Measurements from ENCODE around the gene MSANTD3. TPM values are rescaled to one million over a fixed set of nuclear protein-coding genes. Genes with fewer than 3 reads are reported as not detected.
"Not testable (repeated sequence)": the region's sequence is repeated elsewhere in the genome, so short reads cannot be mapped to it uniquely, and the experiment has no call there.

Gene MSANTD3, protein sequence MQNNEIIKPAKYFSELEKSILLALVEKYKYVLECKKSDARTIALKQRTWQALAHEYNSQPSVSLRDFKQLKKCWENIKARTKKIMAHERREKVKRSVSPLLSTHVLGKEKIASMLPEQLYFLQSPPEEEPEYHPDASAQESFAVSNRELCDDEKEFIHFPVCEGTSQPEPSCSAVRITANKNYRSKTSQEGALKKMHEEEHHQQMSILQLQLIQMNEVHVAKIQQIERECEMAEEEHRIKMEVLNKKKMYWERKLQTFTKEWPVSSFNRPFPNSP
- 20.2 TPM for total RNA-seq
- long read RNA-seq, transcript MSANTD3-203 (3 exons, 1,362 nt), result major isoform, 28 of 38 reads
- long read RNA-seq, partial matches to known transcripts, result 4 of 38 reads
- long read RNA-seq, other reads (novel, unspliced or antisense), result 3 of 38 reads

DNA sequence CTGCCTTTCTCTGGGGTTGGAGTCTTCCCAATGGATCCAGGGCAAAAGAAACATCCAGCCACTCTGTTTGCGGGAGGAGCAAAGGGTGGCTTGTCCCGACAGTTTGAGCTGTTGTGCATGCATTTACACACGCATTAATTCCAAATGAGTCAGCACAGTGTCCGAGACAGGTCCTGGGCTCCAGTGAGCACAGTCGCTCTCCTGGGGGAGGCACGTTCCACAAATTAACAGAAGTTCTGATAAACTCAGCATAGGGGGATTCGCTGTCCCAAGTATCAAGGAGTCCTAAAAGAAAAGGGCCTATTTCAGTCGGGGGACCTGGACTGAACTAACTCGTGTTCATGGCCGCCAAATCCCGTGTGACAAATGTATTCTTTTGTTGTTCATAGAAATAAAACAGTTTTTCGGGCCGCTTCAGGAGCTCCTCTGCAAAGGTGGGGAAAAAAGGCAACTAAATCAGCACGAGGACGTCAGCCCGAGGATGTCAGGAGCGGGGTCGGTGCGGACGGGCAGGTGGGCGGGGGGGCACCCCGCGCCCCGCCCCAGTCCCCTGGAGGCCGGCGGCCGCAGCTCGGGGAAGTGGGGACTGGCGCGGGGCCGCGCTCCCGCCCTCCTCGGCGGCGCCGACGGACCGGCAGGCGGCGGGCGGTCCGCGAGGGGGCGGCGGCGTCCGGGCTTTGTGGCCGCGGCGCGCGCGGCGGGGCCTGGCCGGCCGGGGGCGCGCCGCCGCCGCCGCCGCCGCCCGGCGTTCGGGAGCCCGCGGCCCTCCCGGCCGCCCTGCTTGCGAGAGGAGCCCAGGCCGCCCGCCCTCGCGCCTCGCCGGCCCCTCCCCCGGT is at the start of gene MSANTD3:
MSANTD3 (plus strand) TSS at position 614 of the 836 bp plus-strand sequence. CDS start 14,796 bp downstream, outside the sequence.
- intact Hi-C loops (cut with DNase I), result no loop called here
- Histone ChIP-seq H3K36me3 (no peaks in the 10 kb centered on the region), H3K27ac (peak within 1 kb of the TSS; percentile 86), H3K27me3 (ENCODE audit: low read depth) (no peaks in the 10 kb centered on the region), H3K4me1 (peaks cover 28% of the 10 kb centered on the region), H3K4me3 (peak within 1 kb of the TSS; percentile 77), H3K9me3 (no peaks in the 10 kb centered on the region)
- DNase-seq (peak; percentile 76), ATAC-seq (peak; percentile 91 to 92)
- TF ChIP-seq, protein P1, sequence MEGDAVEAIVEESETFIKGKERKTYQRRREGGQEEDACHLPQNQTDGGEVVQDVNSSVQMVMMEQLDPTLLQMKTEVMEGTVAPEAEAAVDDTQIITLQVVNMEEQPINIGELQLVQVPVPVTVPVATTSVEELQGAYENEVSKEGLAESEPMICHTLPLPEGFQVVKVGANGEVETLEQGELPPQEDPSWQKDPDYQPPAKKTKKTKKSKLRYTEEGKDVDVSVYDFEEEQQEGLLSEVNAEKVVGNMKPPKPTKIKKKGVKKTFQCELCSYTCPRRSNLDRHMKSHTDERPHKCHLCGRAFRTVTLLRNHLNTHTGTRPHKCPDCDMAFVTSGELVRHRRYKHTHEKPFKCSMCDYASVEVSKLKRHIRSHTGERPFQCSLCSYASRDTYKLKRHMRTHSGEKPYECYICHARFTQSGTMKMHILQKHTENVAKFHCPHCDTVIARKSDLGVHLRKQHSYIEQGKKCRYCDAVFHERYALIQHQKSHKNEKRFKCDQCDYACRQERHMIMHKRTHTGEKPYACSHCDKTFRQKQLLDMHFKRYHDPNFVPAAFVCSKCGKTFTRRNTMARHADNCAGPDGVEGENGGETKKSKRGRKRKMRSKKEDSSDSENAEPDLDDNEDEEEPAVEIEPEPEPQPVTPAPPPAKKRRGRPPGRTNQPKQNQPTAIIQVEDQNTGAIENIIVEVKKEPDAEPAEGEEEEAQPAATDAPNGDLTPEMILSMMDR (IDR thresholded peaks at IDR 0.05), result no peak

DNA sequence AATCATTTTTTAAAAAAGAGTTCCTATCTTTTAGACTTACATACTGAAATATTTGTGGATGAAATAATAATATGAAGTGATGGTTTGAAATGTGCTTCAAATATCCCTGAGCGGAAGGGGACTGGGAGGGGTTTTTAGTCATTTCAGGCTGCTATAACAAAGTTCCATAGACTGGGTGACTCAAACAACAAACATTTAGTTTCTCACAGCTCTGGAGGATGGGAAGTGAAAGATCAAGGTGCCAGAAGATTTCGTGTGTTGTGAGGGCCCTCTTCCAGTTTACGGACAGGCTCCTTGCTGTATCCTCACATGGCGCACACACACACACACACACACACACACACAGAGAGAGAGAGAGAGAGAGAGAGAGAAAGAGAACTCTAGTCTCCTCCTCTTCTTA is 47.1 kb upstream of the MSANTD3 start:
- H3K36me3 ChIP-seq, result no peaks in the 10 kb centered on the region
- DNase-seq (no peak), ATAC-seq (no peak)
- H3K4me3 ChIP-seq, result no peak overlapping the region
- intact Hi-C loops (cut with DNase I), result no loop called here
- no peaks in the 10 kb centered on the region for H3K4me1 ChIP-seq
- TF ChIP-seq, protein P1 (IDR thresholded peaks at IDR 0.05), result no peak
- H3K9me3 ChIP-seq, result no peaks in the 10 kb centered on the region
- no peaks in the 10 kb centered on the region for H3K27me3 ChIP-seq (ENCODE audit: low read depth)
- H3K27ac ChIP-seq, result no peak overlapping the region

DNA sequence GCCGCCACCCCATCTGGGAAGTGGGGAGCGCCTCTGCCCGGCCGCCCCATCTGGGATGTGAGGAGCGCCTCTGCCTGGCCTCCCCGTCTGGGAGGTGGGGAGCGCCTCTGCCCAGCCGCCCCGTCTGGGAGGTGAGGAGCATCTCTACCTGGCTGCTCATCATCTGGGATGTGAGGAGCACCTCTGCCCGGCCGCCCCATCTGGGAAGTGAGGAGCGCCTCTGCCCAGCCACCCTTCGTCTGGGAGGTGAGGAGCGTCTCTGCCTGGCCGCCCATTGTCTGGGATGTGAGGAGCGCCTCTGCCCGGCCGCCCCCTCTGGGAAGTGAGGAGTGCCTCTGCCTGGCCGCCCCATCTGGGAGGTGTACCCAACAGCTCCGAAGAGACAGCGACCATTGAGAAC is 34.0 kb upstream of the MSANTD3 start:
- H3K36me3 ChIP-seq; H3K4me1 ChIP-seq; H3K9me3 ChIP-seq; ATAC-seq; H3K27me3 ChIP-seq (ENCODE audit: low read depth); H3K4me3 ChIP-seq; H3K27ac ChIP-seq; intact Hi-C loops (cut with DNase I); DNase-seq: not testable (repeated sequence)

DNA sequence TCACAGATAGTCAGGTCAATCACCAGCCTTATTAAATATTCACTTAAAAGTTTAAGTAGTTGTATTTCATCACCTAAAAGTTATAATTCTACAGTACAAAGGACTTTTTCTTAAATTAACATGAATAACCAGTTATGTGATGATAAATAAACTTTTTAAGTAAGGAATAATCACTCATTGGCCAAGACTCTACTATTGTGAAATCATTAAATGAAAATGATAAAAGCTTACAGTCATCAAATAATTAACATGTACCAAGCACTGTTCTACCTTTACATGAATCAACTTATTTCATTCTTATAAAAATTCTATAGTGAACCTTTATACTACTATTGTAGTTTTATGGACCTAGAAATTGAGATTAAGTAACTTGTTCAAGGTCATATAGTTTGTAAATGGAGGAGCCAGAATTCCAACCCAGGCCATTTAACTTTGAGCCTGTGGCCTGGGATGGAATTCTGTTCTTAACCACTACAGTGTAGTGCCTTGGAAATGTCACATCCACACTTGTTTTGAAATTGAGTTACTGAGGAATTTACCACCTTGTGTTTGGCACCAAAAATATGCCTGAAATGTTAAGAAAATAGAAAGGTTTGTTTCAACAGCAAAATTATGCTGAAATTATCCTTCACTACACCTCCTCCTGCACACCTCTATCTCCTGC is 32.8 kb upstream of the MSANTD3 start:
- TF ChIP-seq, protein P1 (IDR thresholded peaks at IDR 0.05), result no peak
- Histone ChIP-seq H3K4me1 (no peaks in the 10 kb centered on the region), H3K9me3 (no peaks in the 10 kb centered on the region), H3K4me3 (no peak overlapping the region), H3K27ac (no peak overlapping the region), H3K36me3 (no peaks in the 10 kb centered on the region), H3K27me3 (ENCODE audit: low read depth) (no peaks in the 10 kb centered on the region)
- DNase-seq (no peak), ATAC-seq (no peak)
- intact Hi-C loops (cut with DNase I), result no loop called here

DNA sequence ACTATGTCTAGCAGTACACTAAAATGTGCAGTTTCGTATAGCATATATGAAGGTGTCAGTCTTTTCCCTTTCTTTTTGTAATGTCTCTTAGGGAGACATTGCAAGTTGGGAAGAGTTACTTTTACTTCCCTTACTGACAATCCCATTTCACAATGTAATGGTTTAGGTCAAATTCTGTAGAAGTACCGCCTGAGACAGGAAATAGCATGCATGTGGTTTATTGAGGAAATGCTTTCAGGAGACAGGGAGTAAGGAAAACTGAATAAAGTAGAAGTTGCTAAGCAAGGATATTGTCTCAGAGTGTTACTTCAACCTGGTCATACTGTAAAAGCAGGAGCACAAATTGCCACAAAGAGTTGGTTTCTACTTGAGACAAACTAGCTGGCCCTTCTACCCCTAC is 32.1 kb upstream of the MSANTD3 start:
- H3K4me1 ChIP-seq, result no peaks in the 10 kb centered on the region
- ATAC-seq, result peak in 1 of 2 donors; percentile 41
- no peak overlapping the region for H3K27ac ChIP-seq
- H3K36me3 ChIP-seq, result no peaks in the 10 kb centered on the region
- TF ChIP-seq, protein P1 (IDR thresholded peaks at IDR 0.05), result no peak
- H3K27me3 ChIP-seq (ENCODE audit: low read depth), result no peaks in the 10 kb centered on the region
- no peak overlapping the region for H3K4me3 ChIP-seq
- intact Hi-C loops (cut with DNase I), result no loop called here
- DNase-seq, result no peak
- no peaks in the 10 kb centered on the region for H3K9me3 ChIP-seq
